PC-3 (cell line): ENCODE measurements around the gene DENND2C. TPM values are rescaled to one million over a fixed set of nuclear protein-coding genes. Genes with fewer than 3 reads are reported as not detected.

Source experiments
- ATAC-seq: fragments of 200-7000 bp; cut with Tn5 transposase; 2 replicates; pipeline ENCODE4 v1.9.1; 2020; ENCODE audit warnings: mild to moderate bottlenecking, moderate library complexity
- BruUV-seq: library from RNA; stranded (reverse); fragments of 400-500 nt; replicated peaks from 2 replicates; lab custom pipeline; 2021; lab: Mats Ljungman, UMichigan
- CTCF ChIA-PET: fragments of 300-600 bp; sonication (Branson Sonifier 250); formaldehyde crosslinking; loops from one replicate; lab custom pipeline; 2022; ENCODE audit warnings: antibody characterized with exemption; lab: Charles Lee
- POLR2A ChIA-PET: fragments of 300-600 bp; sonication (Branson Sonifier 250); formaldehyde crosslinking; loops from one replicate; lab custom pipeline; 2022; ENCODE audit warnings: antibody characterized with exemption; ENCODE audit not compliant: unreplicated experiment; lab: Charles Lee
- DNase-seq: peaks from one replicate; pipeline ENCODE4 v3.0.0-alpha.2; 2015
- H2AFZ ChIP-seq: fragments of 300-600 bp; sonication (generic); 2 replicates; pipeline ENCODE4 v1.6.0; 2016; ENCODE audit warnings: antibody characterized with exemption, low read length
- H3F3A ChIP-seq: fragments of 300-600 bp; sonication (generic); one replicate; pipeline ENCODE4 v1.6.0; 2017; ENCODE audit warnings: antibody characterized with exemption, low read length, control low read depth, mild to moderate bottlenecking; ENCODE audit not compliant: unreplicated experiment
- H3K27ac ChIP-seq: fragments of 300-600 bp; sonication (generic); 2 replicates; pipeline ENCODE4 v1.5.1; 2016; ENCODE audit warnings: mild to moderate bottlenecking, low read length
- H3K27me3 ChIP-seq: fragments of 300-600 bp; sonication (generic); 2 replicates; pipeline ENCODE4 v1.6.1; 2016; ENCODE audit warnings: low read length, mixed read lengths
- H3K36me3 ChIP-seq: fragments of 300-600 bp; sonication (generic); 2 replicates; pipeline ENCODE4 v1.6.1; 2016; ENCODE audit warnings: low read depth, mixed run types, low read length, mixed read lengths
- H3K4me1 ChIP-seq: fragments of 300-600 bp; sonication (generic); 2 replicates; pipeline ENCODE4 v1.5.1; 2016; ENCODE audit warnings: low read length; ENCODE audit not compliant: insufficient read depth
- H3K4me2 ChIP-seq: fragments of 300-600 bp; sonication (generic); 2 replicates; pipeline ENCODE4 v1.6.0; 2016; ENCODE audit warnings: low read length
- H3K4me3 ChIP-seq: fragments of 300-600 bp; sonication (generic); 2 replicates; pipeline ENCODE4 v1.5.1; 2016; ENCODE audit warnings: mild to moderate bottlenecking, low read length, mixed read lengths
- H3K79me2 ChIP-seq: fragments of 300-600 bp; sonication (generic); 2 replicates; pipeline ENCODE4 v1.6.1; 2017; ENCODE audit warnings: low read length, mixed read lengths
- H3K9ac ChIP-seq: fragments of 300-600 bp; sonication (generic); 2 replicates; pipeline ENCODE4 v1.6.0; 2016; ENCODE audit warnings: mild to moderate bottlenecking, low read length
- H3K9me2 ChIP-seq: fragments of 300-600 bp; sonication (generic); replicated peaks from 2 replicates; pipeline ENCODE4 v1.6.1; 2016; ENCODE audit warnings: mixed run types, low read length, mixed read lengths
- H3K9me3 ChIP-seq: fragments of 300-600 bp; sonication (generic); 2 replicates; pipeline ENCODE4 v1.6.1; 2016; ENCODE audit warnings: low read length, mixed read lengths
- H4K20me1 ChIP-seq: fragments of 300-600 bp; sonication (generic); 2 replicates; pipeline ENCODE4 v1.6.1; 2016; ENCODE audit warnings: low read length, mixed read lengths
- EZH2 ChIP-seq: fragments of 300-600 bp; sonication (generic); IDR thresholded peaks from one replicate; pipeline ENCODE4 v1.6.1; 2017; ENCODE audit warnings: antibody characterized with exemption, mild to moderate bottlenecking, low read length; ENCODE audit not compliant: unreplicated experiment
- EZH2phosphoT487 ChIP-seq: fragments of 300-600 bp; sonication (generic); IDR thresholded peaks from 2 replicates; pipeline ENCODE4 v1.6.1; 2018; ENCODE audit warnings: mild to moderate bottlenecking, antibody characterized with exemption, low read length, borderline replicate concordance
- intact Hi-C: fragments of 100-400 bp; cut with micrococcal nuclease; formaldehyde crosslinking; loops from 2 replicates; pipeline ENCODE4 v1.9.0; 2023
- total RNA-seq: library from RNA; depleted of rRNA; stranded (reverse); fragments of >200 nt; gene quantifications from 2 replicates; pipeline ENCODE4 v1.2.3, GENCODE V29; 2014
- TF ChIP-seq, protein P1 (sequence below): fragments of 300-600 bp; sonication (generic); conservative IDR thresholded peaks from 2 replicates; pipeline ENCODE4 v1.5.1; 2017; ENCODE audit warnings: antibody characterized with exemption, low read depth, mild to moderate bottlenecking, low read length

The DENND2C gene
- total RNA-seq, 1 experiment from 2014 or later, result 0.95 TPM

DNA sequence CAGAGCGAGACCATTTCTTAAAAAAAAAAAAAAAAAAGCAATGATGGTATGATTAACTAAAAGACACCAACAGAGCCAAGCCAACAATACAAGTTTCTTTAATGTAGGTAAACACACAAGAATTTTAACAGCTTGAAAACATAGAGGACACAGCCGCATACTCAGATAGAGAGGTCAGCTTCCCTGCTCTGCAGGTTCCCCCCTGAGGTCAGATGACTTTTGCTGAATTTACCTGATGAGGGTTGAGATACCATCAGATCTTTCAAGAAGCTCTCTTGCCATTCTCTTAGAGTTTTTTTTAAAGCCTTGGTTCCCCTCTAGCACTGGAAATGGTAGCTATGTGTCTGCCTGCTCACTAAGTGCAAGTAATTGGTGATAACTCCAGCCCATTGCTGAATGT, 119.5 kb downstream of the DENND2C start:
- H3K9me2 ChIP-seq, result no peaks in the 10 kb centered on the region
- intact Hi-C loops, result loop anchor here (10.0 kb wide), 1 partner anchor 86 kb away; no protein-coding TSS in a partner anchor
- TF ChIP-seq, protein P1, sequence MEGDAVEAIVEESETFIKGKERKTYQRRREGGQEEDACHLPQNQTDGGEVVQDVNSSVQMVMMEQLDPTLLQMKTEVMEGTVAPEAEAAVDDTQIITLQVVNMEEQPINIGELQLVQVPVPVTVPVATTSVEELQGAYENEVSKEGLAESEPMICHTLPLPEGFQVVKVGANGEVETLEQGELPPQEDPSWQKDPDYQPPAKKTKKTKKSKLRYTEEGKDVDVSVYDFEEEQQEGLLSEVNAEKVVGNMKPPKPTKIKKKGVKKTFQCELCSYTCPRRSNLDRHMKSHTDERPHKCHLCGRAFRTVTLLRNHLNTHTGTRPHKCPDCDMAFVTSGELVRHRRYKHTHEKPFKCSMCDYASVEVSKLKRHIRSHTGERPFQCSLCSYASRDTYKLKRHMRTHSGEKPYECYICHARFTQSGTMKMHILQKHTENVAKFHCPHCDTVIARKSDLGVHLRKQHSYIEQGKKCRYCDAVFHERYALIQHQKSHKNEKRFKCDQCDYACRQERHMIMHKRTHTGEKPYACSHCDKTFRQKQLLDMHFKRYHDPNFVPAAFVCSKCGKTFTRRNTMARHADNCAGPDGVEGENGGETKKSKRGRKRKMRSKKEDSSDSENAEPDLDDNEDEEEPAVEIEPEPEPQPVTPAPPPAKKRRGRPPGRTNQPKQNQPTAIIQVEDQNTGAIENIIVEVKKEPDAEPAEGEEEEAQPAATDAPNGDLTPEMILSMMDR, result no peak
- TF ChIP-seq EZH2, result no peak
- no peak for TF ChIP-seq EZH2phosphoT487
- H3K9me3 ChIP-seq, result no peaks in the 10 kb centered on the region
- H3K4me1 ChIP-seq, result no peaks in the 10 kb centered on the region
- H3K27me3 ChIP-seq, result no peaks in the 10 kb centered on the region
- H3K79me2 ChIP-seq, result no peaks in the 10 kb centered on the region
- POLR2A ChIA-PET, result no interaction called here
- CTCF ChIA-PET, result no interaction called here
- H3K27ac ChIP-seq, result no peak overlapping the region
- no peak overlapping the region for H3K4me3 ChIP-seq
- ATAC-seq, result no peak
- no peaks in the 10 kb centered on the region for H3F3A ChIP-seq
- no peak for DNase-seq
- no peaks in the 10 kb centered on the region for H3K36me3 ChIP-seq
- no peak overlapping the region for H3K9ac ChIP-seq
- no peak overlapping the region for H2AFZ ChIP-seq
- H3K4me2 ChIP-seq, result no peak overlapping the region
- H4K20me1 ChIP-seq, result no peaks in the 10 kb centered on the region
- no TSS peak for BruUV-seq

GRCh38 chr1:114549137-114549536, 120.7 kb downstream of the DENND2C start:
- intact Hi-C loops, result no loop called here
- Histone ChIP-seq H3K27me3 (no peaks in the 10 kb centered on the region), H3K4me2 (no peak overlapping the region), H2AFZ (no peak overlapping the region), H3K4me3 (no peak overlapping the region), H3F3A (no peaks in the 10 kb centered on the region), H3K9me3 (no peaks in the 10 kb centered on the region), H3K9me2 (no peaks in the 10 kb centered on the region), H4K20me1 (no peaks in the 10 kb centered on the region), H3K9ac (no peak overlapping the region), H3K79me2 (no peaks in the 10 kb centered on the region), H3K4me1 (no peaks in the 10 kb centered on the region), H3K36me3 (no peaks in the 10 kb centered on the region), H3K27ac (no peak overlapping the region)
- BruUV-seq, result no TSS peak
- ChIA-PET POLR2A (interaction anchor here (0.6 kb wide), 1 partner anchor 794 kb away, joined by 6 read pairs; no protein-coding TSS in a partner anchor), CTCF (no interaction called here)
- no peak for ATAC-seq
- TF ChIP-seq EZH2 (no peak), EZH2phosphoT487 (no peak)
- TF ChIP-seq, protein P1, result no peak
- peak; percentile 11 for DNase-seq

GRCh38 chr1:114547076-114547475, 122.8 kb downstream of the DENND2C start:
- BruUV-seq, result no TSS peak
- Histone ChIP-seq H2AFZ (no peak overlapping the region), H4K20me1 (no peaks in the 10 kb centered on the region), H3K4me2 (no peak overlapping the region), H3K36me3 (no peaks in the 10 kb centered on the region), H3K4me1 (no peaks in the 10 kb centered on the region), H3K27ac (no peak overlapping the region), H3K9ac (no peak overlapping the region), H3K9me3 (no peaks in the 10 kb centered on the region), H3K79me2 (no peaks in the 10 kb centered on the region), H3F3A (no peaks in the 10 kb centered on the region), H3K27me3 (no peaks in the 10 kb centered on the region), H3K9me2 (no peaks in the 10 kb centered on the region), H3K4me3 (no peak overlapping the region)
- DNase-seq (no peak), ATAC-seq (no peak)
- intact Hi-C loops, result no loop called here
- no peak for TF ChIP-seq EZH2phosphoT487
- TF ChIP-seq, protein P1, result no peak
- TF ChIP-seq EZH2, result no peak
- CTCF ChIA-PET, result no interaction called here
- POLR2A ChIA-PET, result no interaction called here
